ENCODE results near the gene TNFRSF18. TPM values are rescaled to one million over a fixed set of nuclear protein-coding genes. Genes with fewer than 3 reads are reported as not detected.

The TNFRSF18 gene
- total and polyA plus RNA-seq, 2 donors (not counting 3 experiments of a cell fraction or from before 2014, with no cell fraction given) = not detected

- Histone ChIP-seq H3K9me1 (replicated peaks; ENCODE audit: control insufficient read depth, extremely low read depth, insufficient read depth, low read length) (no peaks in the 10 kb centered on the region), H3K4me1 (ENCODE audit: control insufficient read depth, extremely low read depth, insufficient read depth, low read length) (no peaks in the 10 kb centered on the region), H3K79me2 (ENCODE audit: control insufficient read depth, insufficient read depth, low read length) (no peaks in the 10 kb centered on the region), H3K27me3 (ENCODE audit: control insufficient read depth in 2 of 2, insufficient read depth in 2 of 2, low read length in 2 of 2) (no peaks in the 10 kb centered on the region), H3K27ac (ENCODE audit: insufficient read depth, low read depth, low read length) (no peak overlapping the region), H3K4me3 (replicated peaks in 1 of 3; ENCODE audit: insufficient read depth in 1 of 3, low read depth in 1 of 3, low read length in 3 of 3) (no peak overlapping the region), H3K9ac (replicated peaks; ENCODE audit: extremely low read depth, insufficient read depth, low read length) (no peak overlapping the region), H4K20me1 (replicated peaks; ENCODE audit: control insufficient read depth, extremely low read depth, insufficient read depth, low read length) (no peaks in the 10 kb centered on the region), H3K36me3 (ENCODE audit: control insufficient read depth in 2 of 2, extremely low read depth in 1 of 2, insufficient read depth in 2 of 2, low read length in 2 of 2) (no peaks in the 10 kb centered on the region), H2AFZ (ENCODE audit: low read depth, low read length) (no peak overlapping the region), H3K4me2 (ENCODE audit: insufficient read depth, low read length) (no peak overlapping the region), H3K9me3 (replicated peaks; ENCODE audit: control insufficient read depth, insufficient read depth, low read length) (no peaks in the 10 kb centered on the region)
- POLR2A ChIA-PET = no interaction called here
- FAIRE-seq (no peak), DNase-seq (ENCODE audit: low read depth, low spot score) (no peak)
- no peak for TF ChIP-seq JUN (IDR thresholded peaks at IDR 0.05; ENCODE audit: borderline replicate concordance, insufficient read depth, insufficient read length, low read depth)
- TF ChIP-seq FOS (IDR thresholded peaks at IDR 0.05; ENCODE audit: borderline replicate concordance, insufficient read depth, low read length) = no peak
- no peak for TF ChIP-seq POLR2A (IDR thresholded peaks at IDR 0.05; ENCODE audit: low read depth, low read length)
- TF ChIP-seq MAX (IDR thresholded peaks at IDR 0.05; ENCODE audit: insufficient read depth, insufficient read length) = no peak
- TF ChIP-seq EZH2 (IDR thresholded peaks at IDR 0.05; ENCODE audit: borderline replicate concordance, low read depth, low read length, severe bottlenecking) = no peak
- TF ChIP-seq POLR2AphosphoS5 (IDR thresholded peaks at IDR 0.05; ENCODE audit: insufficient read depth, low read depth, low read length) = no peak
- TF ChIP-seq GATA2 (IDR thresholded peaks at IDR 0.05; ENCODE audit: insufficient read depth, insufficient read length, low read depth, low read length) = no peak
- CTCF ChIA-PET = no interaction called here
- intact Hi-C loops (cut with micrococcal nuclease) (no loop called here), dilution Hi-C loops (cut with MboI; ENCODE audit: extremely low pct_ligation_motif_present, low sequenced_read_pairs) (no loop called here)
- BruUV-seq (replicated peaks) = no TSS peak
These were observed 39.0 kb downstream of the TNFRSF18 start for GRCh38 chr1:1167398-1167821.

- dilution Hi-C loops (cut with MboI; ENCODE audit: extremely low pct_ligation_motif_present, low sequenced_read_pairs) = no loop called here
- no peaks in the 10 kb centered on the region for H4K20me1 ChIP-seq (replicated peaks; ENCODE audit: control insufficient read depth, extremely low read depth, insufficient read depth, low read length)
These were observed 39.6 kb downstream of the TNFRSF18 start for GRCh38 chr1:1166642-1167397.

More at GRCh38 chr1:1166642-1167397, 39.6 kb downstream of the TNFRSF18 start:
- BruUV-seq (replicated peaks) = no TSS peak
- Histone ChIP-seq H3K4me2 (ENCODE audit: insufficient read depth, low read length) (no peak overlapping the region), H3K4me1 (ENCODE audit: control insufficient read depth, extremely low read depth, insufficient read depth, low read length) (no peaks in the 10 kb centered on the region), H3K27ac (ENCODE audit: insufficient read depth, low read depth, low read length) (no peak overlapping the region), H3K9me1 (replicated peaks; ENCODE audit: control insufficient read depth, extremely low read depth, insufficient read depth, low read length) (no peaks in the 10 kb centered on the region), H3K79me2 (ENCODE audit: control insufficient read depth, insufficient read depth, low read length) (no peaks in the 10 kb centered on the region), H3K27me3 (ENCODE audit: control insufficient read depth in 2 of 2, insufficient read depth in 2 of 2, low read length in 2 of 2) (no peaks in the 10 kb centered on the region), H3K9me3 (replicated peaks; ENCODE audit: control insufficient read depth, insufficient read depth, low read length) (no peaks in the 10 kb centered on the region), H3K9ac (replicated peaks; ENCODE audit: extremely low read depth, insufficient read depth, low read length) (no peak overlapping the region), H3K36me3 (ENCODE audit: control insufficient read depth in 2 of 2, extremely low read depth in 1 of 2, insufficient read depth in 2 of 2, low read length in 2 of 2) (no peaks in the 10 kb centered on the region), H2AFZ (ENCODE audit: low read depth, low read length) (no peak overlapping the region), H3K4me3 (replicated peaks in 1 of 3; ENCODE audit: insufficient read depth in 1 of 3, low read depth in 1 of 3, low read length in 3 of 3) (no peak overlapping the region)
- TF ChIP-seq CTCF (IDR thresholded peaks at IDR 0.05; ENCODE audit: extremely low read depth in 1 of 2, insufficient read depth in 1 of 2, low read depth in 1 of 2, low read length in 2 of 2) (no peak), JUN (IDR thresholded peaks at IDR 0.05; ENCODE audit: borderline replicate concordance, insufficient read depth, insufficient read length, low read depth) (no peak), EZH2 (IDR thresholded peaks at IDR 0.05; ENCODE audit: borderline replicate concordance, low read depth, low read length, severe bottlenecking) (no peak), MYC (IDR thresholded peaks at IDR 0.05; ENCODE audit: low read depth, low read length) (no peak), MAX (IDR thresholded peaks at IDR 0.05; ENCODE audit: insufficient read depth, insufficient read length) (no peak), POLR2A (IDR thresholded peaks at IDR 0.05; ENCODE audit: low read depth, low read length) (no peak), POLR2AphosphoS5 (IDR thresholded peaks at IDR 0.05; ENCODE audit: insufficient read depth, low read depth, low read length) (no peak), FOS (IDR thresholded peaks at IDR 0.05; ENCODE audit: borderline replicate concordance, insufficient read depth, low read length) (no peak), GATA2 (IDR thresholded peaks at IDR 0.05; ENCODE audit: insufficient read depth, insufficient read length, low read depth, low read length) (no peak)
- intact Hi-C loops (cut with micrococcal nuclease) = no loop called here
- POLR2A ChIA-PET = no interaction called here
- CTCF ChIA-PET = no interaction called here
- no peak for FAIRE-seq
- DNase-seq (ENCODE audit: low read depth, low spot score) = no peak

All from endothelial cell of umbilical vein (primary cell).